Adrenal gland (tissue), 5 donors: ENCODE results near the gene CELF2.

Experiments used
- POLR2A ChIP-seq, 2 donors: fragments of 450-650 bp; IDR thresholded peaks; one replicate each; pipeline ENCODE4 v1.6.1; 2017; ENCODE audit warnings: antibody characterized with exemption in 2 of 2, mild to moderate bottlenecking in 2 of 2, moderate library complexity in 1 of 2
- TF ChIP-seq, protein P1 (sequence below), 6 experiments: fragments of 450-650 bp in 4 of 6; fragments of 200-600 bp in 2 of 6; sonication (generic) in 1 of 6; IDR thresholded peaks; 1 replicate in 5 of 6; 2 replicates in 1 of 6; pipeline versions ENCODE4 v1.5.1 to v1.8.0; 2016 to 2021; ENCODE audit warnings: antibody characterized with exemption in 6 of 6, mild to moderate bottlenecking in 2 of 6, moderate library complexity in 1 of 6
- donor health status: DM: no; HTN: no; CAD: no.

DNA sequence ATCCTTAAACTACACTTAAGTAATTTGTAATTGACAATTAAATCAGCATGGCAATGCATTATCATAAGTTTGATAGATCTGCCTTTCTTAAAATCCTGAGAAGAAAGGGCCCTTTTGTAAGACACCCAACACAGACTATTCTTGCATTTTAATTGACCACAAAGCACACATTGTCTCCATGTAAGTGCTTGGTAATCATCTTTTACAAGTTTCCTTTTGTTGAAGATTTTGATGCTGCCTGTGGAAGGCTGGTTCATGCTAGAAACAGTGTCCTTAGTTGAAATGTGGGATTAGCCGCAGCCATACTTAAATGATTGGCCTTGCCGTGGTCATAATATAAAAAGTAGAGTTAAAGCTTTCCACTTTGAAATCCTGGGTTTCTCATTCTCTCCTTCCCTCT, 32.3 kb upstream of the CELF2 start:
- TF ChIP-seq, protein P1, sequence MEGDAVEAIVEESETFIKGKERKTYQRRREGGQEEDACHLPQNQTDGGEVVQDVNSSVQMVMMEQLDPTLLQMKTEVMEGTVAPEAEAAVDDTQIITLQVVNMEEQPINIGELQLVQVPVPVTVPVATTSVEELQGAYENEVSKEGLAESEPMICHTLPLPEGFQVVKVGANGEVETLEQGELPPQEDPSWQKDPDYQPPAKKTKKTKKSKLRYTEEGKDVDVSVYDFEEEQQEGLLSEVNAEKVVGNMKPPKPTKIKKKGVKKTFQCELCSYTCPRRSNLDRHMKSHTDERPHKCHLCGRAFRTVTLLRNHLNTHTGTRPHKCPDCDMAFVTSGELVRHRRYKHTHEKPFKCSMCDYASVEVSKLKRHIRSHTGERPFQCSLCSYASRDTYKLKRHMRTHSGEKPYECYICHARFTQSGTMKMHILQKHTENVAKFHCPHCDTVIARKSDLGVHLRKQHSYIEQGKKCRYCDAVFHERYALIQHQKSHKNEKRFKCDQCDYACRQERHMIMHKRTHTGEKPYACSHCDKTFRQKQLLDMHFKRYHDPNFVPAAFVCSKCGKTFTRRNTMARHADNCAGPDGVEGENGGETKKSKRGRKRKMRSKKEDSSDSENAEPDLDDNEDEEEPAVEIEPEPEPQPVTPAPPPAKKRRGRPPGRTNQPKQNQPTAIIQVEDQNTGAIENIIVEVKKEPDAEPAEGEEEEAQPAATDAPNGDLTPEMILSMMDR (IDR thresholded peaks at IDR 0.05) = no peak
- TF ChIP-seq POLR2A (IDR thresholded peaks at IDR 0.05) = no peak
